Measurements from ENCODE around the gene C10orf95.
A peak's percentile ranks its signal among the peaks of the same experiment; 100 is the strongest.

The C10orf95 gene

DNA sequence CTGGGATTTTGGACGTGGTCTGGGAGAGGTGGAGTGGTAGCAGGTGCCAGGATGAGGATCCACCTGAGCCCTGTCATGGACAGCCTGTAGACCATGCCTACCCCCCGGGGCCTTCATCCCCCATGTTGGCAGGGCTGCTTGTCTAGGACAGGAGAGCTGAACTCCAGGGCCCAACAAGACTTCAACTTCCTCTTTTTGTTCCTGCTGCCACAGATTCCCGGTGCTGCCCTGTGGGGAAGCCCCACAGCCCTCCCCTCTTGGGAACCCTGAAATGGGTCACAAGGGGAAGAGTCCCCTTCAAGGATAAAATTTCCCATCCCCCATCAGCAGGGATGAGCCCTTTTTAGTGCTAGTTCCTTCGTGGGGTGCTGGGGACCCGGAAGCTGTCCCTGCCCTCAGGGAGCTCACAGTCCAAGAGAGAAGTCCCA, 17.7 kb downstream of the C10orf95 start:
- no peak for DNase-seq

DNA sequence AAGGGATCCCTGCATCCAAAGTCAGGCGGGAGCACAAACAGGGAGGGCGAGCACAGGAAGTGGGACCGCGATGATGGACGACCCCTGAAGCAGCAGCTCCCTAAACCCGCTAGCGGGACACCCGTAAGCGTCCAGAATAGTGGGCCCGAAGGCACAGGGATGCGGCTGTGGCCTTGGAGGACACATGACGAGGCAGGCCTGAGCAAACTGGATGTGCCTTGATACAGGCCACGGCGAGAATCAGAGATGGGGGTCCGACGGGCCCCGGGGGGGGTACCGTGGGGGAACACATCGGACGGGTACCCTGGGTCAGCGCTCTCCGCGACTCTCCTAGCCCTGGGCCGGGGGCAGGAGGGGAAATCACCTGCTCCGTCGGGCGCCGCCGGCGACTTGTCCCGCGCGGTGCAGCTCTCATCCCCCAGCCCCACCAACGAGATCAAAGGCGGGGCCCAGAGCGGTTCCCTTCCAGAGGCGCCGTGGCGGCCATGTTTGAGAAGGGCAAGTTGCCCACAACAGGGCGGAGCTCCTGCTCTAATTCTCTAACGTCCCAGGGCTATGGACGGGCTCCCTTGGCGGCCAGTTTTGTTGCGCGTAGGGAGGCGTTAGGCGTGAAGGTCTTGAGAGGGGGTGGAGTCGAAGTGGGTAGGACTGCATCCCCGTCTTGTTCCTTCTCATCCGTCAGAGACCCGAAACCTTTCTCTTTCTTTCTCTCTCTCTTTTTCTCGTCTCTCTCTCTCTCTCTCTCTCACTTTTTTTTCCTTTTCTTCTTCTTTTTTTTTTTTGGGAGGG, 19.0 kb downstream of the C10orf95 start, which contains the start of gene CUEDC2:
Gene CUEDC2, minus strand, starts transcription at position 413 of the 789 bp plus-strand sequence. CDS start 7,386 bp downstream, outside the sequence.
- DNase-seq = peak; percentile 97

DNA sequence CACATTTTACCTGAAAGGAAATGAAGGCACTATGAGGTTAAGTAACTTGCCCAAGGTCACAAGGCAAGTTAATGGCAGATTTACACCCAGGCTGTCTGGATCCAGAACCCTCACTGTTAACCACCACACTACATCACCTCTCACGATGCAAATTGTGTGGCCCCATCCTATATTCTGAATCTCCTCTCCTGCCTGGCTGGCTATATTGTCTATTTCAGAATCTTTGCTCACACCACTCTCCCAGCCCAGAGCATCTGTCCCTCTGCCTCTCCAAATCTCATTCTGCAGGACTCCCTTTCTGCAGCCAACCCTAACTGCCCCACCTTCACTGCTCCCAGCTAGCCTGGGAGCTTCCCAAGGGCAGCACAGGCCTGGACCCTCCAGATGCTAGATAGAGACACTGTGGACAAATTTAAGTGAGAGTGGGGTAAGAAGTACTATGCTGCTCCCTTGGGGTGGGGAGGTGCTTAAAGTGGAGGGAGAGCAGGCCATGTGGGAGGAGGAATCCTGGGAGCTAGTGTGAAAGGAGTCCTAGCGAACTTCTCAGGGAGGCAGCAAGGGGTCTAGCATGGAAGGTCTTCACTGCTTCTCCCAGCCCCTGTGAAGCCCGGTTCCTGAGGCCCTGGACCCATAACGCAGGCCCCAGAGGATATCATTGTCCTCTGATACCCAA, 19.8 kb downstream of the C10orf95 start:
- peak; percentile 41 for DNase-seq

DNA sequence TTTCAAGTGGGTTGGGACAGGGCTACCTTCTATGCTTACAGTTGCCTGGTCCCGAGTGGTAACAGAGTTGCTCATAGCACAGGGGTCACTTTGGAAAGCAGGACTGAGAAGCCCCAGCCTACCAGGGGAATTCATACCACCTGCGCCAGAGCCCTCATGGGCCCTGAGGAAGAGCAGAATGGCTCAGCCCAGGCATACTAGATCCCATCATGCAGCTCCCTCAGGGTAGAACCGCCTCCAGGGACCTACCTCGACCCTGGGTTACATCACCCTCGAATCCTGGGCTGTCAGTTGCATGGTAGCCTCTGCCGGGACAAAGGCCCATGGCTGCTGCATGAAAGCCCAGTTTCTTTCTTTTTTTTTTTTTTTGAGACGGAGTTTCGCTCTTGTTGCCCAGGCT, 21.9 kb downstream of the C10orf95 start:
- no peak for DNase-seq

DNA sequence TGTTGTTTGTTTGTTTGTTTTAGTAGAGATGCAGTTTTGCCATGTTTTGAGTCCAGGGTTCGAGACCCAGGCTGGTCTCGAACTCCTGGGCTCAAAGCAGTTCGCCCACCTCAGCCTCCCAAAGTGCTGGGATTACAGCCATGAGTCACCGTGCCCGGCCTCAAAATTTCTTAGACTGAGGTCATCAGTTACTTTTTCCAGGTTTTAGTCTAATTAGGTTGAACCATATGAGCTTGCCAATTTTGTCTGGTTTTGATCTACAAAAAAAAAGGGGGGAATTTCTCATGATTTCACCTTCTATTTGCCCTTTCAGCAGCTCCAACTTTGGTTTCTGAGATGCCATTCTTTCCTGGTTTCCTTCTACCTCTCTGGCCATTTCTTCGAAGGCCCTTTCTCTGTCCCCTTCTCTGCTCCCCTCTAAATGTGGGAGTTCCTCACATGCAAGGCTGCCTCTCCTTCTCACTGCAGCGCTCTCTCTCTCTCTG, 24.5 kb downstream of the C10orf95 start:
- no peak for DNase-seq

DNA sequence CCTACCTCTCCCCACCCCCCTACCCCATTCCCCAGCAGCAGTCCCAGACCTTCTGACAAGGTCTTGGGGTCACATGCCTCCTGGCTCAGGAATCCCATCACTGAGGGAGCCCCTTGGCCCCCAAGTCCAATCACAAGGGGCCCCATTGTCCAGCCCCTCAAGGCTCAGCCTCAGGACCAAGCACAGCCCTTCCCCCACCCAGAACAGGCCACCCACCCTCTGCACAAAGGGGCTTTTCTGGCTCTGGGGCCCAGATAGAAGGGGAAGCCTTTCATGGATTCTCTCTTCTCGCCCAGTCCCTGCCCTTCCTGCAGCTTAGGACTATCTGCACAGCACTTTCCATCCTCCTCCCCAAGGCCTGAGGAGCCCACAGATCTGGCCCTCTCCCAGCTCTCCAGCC, 25.9 kb downstream of the C10orf95 start:
- DNase-seq = no peak

DNA sequence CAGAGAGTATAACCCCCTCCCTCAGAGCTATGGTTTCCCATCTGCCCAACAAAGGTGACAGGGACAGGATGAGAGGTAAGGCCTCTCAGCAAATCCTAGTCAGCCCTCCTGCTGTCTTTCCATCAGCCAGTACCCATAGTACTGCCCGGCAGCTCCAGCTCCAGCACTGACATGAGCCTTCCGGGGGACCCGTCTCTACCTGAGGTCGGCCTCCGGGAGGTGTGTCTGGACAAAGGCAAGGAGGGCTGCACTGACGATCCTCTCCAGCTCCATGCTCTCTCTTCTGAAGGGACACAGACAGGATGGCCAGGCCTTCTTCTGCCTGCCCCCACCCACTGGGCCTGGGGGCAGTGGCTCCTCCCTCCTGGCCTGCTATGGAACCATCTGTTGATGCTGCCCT, 26.4 kb downstream of the C10orf95 start:
- no peak for DNase-seq

DNA sequence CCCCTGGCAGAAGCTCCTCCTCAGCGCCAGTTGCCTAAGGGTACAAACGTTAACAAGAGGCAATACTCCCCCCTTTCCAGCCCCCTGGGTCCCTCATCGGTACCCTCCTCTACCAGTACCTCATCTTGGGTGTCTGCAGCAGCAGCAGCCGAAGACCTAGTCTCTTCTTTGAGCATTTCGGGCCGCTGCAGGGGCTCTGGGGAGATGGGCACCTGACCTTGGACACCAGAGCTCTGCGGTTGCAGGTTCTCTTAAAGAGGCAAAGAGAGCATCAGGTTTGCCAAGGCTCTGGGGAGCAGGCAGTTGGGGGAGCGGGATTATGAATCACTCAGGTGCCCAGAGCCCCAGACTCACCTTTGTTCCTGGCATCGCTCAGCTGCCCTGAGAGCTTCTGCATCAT, 27.2 kb downstream of the C10orf95 start:
- no peak for DNase-seq

DNA sequence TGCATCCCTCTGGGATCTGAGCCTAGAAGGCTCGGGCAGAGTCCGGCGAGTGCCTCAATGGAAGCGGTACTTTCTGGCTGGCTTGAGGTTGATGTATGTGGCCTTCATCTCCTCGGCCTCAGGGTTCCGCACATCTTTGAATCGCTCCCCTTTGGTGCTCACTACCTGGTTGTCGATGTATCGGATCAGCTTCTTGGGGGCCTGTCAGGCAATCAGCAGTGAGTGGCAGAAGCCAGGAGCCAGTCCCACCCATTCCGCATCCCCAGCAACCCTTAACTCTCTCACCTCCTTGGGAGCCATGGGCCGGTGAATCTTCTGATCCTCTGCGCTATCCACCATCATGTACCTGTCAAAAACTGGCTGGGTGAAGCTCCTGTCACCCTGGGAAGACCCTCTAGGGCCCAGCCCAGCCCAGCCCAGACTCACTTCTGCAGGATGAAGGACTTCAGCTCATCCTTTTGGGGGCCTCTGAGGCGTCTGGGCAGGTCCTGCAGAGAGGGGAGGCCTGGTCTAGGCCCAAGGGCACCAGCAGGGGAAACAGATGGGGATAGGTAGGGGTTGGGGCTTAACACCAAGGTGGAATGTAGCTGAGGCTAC, 27.9 kb downstream of the C10orf95 start:
- DNase-seq = no peak

DNA sequence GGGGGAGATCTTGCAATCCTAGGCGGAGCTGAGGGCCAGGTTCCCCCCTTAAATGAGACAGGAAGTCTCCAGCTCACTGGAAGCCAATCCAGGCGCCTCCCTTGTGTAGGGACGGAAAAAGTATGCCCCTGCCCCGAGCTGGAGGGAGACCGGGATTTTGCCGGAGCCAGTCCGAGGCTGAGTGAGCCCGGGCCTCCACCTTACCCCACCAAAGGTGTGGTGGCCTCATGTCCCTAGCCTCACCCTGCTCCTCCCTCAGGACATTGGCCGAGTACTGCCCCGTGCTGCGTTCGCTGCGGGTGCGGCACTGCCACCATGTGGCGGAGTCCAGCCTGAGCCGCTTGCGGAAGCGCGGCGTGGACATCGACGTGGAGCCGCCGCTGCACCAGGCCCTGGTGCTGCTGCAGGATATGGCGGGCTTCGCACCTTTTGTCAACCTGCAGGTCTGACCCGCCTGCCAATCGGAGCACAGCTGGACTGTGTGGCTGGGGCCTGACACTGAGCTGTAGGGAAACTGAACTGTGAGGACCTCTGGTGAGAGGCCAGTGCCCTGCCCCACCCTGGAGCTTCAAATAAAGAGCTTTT, 28.7 kb downstream of the C10orf95 start:
- peak; percentile 65 for DNase-seq

DNA sequence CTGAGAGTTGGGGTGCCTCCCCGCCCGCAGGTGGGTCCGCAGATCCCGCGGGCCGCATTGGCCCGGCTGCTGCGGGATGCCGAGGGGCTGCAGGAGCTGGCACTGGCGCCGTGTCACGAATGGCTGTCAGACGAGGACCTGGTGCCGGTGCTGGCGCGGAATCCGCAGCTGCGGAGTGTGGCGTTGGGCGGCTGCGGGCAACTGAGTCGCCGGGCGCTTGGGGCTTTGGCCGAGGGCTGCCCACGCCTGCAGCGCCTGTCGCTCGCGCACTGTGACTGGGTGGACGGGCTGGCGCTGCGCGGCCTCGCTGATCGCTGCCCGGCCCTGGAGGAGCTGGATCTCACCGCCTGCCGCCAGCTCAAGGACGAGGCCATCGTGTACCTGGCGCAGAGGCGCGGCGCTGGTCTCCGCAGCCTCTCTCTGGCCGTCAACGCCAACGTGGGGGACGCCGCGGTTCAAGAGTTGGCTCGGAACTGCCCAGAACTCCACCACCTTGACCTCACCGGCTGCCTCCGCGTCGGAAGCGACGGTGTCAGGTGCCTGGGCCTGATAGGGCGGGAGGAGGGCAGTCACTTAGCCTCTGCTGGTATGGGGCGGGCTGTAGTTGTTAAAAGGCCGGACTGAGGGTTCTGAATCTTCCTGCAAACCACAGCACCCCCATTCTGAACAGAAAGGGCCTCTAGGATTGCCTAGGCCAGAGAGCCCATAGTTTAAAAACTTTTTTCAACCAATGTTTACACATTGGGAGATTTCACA, 29.4 kb downstream of the C10orf95 start:
- no peak for DNase-seq

DNA sequence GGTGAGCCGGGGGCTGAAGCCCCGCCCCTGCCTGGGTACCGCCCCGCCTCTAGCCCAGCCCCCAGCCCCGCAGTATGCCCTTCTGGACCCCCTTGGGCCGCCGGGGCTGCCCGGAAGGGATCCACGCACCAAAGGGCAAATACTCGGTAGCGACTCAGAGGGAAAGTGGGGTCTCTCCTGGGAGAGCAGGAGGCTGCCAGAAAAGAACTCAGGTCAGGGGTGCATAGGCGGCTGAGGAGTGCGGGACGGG, 29.9 kb downstream of the C10orf95 start:
- no peak for DNase-seq

DNA sequence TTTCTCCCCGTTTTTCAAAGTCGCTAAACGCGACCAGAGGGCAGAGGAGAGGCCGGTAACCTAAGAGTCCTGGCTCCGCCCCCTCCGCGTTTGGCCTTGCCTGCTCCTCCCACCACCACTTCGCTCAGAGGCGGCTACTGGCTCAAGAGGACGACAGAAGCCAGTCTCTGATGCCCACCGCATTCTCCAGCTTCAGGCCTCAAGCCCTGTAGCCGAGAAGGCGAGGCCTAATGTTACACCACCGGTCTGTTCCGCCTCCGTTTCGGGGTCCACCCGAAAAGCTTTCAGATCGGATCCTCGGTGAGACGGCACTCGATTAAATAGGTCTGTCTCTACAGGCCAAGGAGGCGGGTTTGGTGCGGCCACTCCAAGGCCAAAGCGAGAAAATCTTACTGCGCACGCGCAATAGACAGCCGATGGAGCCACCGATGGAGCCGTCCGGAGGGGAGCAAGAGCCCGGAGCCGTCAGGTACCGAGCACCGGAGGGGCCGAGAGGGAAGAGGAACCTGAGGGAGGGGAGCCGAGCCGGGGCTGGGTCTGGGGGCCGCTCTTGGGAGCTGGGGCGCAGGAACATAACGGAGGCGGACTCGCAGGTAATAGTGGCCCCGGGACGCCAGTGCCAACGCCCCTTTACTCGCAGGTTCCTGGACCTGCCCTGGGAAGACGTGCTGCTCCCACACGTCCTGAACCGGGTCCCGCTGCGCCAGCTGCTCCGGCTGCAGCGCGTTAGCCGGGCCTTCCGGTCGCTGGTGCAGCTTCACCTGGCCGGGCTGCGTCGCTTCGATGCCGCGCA, 30.4 kb downstream of the C10orf95 start, which contains the start of gene FBXL15:
Gene FBXL15, plus strand, starts transcription at position 123 of the 793 bp plus-strand sequence. Its CDS starts 294 bp downstream, at position 417.
- DNase-seq = peak; percentile 97

DNA sequence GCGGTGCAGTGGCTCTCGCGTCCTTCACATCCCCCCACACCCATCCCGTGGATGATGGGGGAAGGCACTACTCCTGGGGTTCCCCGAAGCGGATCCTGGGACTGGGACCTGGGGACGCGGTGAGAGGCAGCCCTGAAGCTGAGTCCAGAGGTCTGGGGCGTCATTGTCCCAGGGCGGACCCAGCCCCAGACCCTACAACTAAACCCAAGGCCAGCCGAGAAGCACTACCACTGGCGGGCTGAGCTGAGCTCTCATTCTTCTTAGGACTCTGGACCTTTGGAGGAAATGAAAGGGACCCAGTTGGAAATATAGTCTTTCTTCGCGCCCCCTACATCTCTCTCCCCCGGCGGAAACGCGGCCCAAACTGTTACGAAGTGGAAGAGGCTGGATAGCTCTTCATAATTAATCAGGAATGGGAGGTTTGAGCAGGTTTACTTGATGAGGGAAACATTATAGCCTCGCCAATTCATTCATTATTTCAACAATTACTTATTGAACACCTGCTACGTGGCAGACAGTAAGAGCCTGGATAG, 31.1 kb downstream of the C10orf95 start:
- no peak for DNase-seq

DNA sequence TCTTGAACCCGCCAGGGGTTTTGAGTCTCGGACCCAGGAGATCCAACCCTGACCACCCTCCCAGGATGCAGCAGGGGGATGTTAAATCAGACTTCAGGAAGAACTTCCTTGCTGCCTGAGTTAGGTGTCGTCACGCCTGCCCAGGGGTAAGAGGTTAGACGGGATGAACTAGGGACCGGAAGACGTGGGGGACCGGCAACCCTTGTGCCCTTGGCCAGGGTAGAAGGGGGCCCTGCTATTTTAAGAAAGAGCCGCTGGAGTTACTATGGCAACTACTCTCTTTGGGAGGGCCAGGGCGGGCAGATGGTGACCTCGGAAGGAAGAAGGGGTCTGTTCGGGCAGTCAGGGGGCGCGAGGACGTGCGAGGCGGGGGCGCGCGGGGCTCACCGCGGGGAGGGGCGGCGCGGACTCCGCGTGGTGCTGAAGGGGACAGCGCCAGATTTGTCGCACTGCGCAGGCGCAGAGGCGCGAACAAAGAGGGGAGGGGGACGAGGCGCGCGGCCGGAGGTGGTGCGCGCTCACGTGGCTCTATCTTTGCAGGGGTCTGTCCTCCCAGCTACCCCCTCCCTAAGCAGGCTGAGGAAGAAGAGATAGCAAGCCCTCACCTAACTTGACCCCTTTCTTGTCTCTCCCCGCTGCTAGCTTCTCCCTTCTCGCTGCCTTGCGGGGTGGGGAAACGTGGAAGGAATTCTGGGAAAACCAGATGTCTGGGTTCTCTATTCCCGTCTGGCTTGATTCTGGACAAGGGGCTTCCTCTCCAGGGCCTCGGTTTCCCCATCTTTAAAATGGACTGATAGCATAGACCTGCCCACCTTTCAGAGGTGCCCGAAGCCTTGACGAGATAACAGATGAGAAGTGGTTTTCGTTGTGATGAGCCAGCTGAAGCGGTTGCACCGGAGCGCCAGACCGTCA, 31.8 kb downstream of the C10orf95 start:
- DNase-seq = no peak

DNA sequence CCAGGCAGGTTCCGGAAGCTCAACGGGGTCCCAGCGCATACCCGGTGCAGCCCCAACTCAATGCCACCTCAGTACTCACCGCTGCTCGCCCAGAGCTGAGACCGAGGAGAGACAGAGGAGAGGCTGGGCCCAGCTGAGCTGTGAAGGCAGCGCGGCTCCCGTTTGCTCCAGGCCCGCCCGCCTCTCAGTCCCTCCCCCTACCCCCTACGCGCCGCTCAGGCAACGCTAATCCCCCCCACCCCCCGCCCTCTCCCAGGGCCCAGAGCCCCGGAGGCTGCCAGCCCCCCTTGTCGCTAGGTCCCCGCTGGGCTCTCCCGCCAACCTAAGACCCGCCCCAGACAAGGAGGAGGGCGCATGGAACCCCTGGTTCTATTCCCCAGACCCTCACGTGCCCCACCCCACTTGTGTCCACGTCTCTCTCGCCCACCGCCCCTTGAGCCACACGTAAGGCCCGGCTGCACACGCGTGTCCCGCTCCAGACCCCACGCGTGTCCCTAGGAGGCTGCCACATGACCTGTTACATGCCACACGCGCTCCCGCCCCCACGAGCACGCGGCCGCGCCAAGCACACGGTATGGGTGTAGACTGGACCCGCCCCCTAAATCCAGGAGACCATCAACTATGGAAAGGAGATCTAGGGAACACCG, 32.6 kb downstream of the C10orf95 start, which contains the start of gene PSD:
Gene PSD, minus strand, starts transcription at position 164 of the 647 bp plus-strand sequence. CDS start 1,747 bp downstream, outside the sequence.
- DNase-seq = no peak

DNA sequence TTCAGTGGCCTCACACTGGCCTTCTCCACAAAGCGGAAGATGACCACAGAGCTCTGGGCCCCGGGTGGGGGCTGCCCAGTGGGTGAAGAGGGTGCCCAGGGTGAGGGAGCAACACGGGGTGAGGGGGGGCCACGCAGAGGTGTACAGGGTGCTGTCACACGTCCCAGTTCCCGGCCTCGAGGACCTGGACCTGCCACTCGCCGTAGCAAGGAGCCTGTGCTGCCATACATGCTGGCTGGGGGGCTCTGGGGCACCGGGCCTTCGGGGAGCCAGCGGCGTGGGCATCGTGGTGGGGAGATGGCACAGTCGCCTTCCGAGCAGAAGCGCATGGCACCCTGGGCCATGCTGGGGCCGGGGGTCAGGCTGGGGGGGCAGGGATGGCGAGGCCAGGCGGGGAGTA, 34.6 kb downstream of the C10orf95 start:
- DNase-seq = no peak

DNA sequence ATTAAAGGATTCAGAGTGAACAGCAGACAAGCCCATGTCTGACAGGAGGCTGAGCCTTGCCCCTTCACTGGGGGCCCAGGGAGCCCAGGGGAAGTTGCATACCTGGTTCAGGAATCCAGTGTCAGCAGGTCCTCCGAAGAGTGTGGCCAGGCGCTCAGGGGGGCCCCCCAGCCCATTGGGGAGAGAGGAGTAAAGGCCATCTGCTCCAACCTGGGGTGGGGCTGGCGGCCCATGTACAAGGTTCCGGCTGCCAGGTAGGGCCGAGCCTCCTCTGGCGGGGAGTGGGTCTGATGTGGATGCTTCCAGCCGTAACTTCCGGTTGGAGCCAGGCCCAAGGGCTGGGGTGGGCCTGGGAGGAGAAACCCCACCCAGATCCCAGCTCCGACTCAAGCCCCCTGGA, 35.1 kb downstream of the C10orf95 start:
- DNase-seq = no peak

DNA sequence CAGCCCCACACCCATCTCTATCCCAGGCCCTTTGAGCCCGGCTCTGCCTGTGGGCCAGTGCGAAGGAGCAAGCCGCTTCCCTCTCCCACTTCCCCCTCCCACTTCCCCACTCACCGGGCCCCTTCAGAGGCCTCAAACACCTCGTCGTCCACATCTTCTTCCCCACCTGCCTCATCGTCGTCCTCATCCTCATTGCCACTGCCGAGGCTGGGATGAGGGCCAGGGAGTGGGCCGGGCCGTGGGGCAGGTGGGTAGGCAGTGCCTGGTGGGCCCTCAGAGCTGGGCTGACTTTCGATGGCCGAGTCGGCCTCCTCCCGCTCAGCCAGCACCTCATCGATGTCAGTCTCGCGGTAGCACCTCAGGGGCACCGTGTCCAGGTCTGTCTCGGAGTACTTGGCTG, 36.6 kb downstream of the C10orf95 start:
- no peak for DNase-seq
